Measurements from ENCODE around the gene C1QTNF3.

The C1QTNF3 gene

GRCh38 chr5:33992864-33993263 is 50.1 kb downstream of the C1QTNF3 start:
- DNase-seq, result no peak

- DNase-seq, result no peak
Observed at GRCh38 chr5:33985447-33985846, 57.6 kb downstream of the C1QTNF3 start.

GRCh38 chr5:33984671-33985124 is 58.3 kb downstream of the C1QTNF3 start, which contains the start of gene SLC45A2:
TSS of gene SLC45A2 (minus strand) at chr5:33984693. CDS start at chr5:33984583, 110 bp downstream.
- no peak for DNase-seq

DNA sequence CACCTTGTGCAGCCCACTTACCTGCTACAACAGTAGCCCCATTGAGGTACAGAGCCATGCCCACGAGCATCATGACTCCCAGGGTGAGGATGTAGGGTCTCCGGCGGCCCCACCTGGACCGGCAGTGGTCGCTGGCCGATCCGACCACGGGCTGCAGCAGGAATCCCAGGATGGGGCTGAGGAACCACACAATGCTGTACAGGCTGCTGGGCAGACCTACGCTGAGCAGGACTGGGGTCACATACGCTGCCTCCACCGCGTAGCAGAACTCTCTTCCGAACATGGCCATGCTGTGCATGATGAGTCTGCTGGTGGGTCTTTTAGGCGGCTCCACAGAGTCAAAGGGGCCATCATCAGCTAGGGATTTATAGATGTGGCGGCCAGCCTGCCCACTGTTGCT is 58.8 kb downstream of the C1QTNF3 start:
- DNase-seq, result no peak

GRCh38 chr5:33981408-33982162 is 61.4 kb downstream of the C1QTNF3 start:
- DNase-seq, result no peak

DNA sequence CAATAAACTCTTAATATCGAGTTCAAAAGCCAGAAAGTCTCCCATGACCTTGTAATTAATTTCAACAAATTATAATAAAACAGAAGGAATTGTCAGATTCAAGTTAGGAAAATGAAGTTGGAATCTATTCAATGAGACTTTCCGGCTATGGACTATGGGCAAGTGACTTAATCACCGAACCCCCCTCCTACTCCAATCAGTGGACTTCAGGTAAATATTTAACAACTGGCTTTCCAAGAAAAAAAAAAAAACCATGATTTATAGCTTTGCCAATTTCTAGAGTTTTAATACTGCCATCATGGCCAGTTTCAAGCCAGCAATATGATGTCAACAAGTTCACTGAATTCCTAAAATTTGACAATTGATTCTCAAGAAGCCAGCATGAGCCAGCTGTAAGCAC is 63.0 kb downstream of the C1QTNF3 start:
- no peak for DNase-seq

DNA sequence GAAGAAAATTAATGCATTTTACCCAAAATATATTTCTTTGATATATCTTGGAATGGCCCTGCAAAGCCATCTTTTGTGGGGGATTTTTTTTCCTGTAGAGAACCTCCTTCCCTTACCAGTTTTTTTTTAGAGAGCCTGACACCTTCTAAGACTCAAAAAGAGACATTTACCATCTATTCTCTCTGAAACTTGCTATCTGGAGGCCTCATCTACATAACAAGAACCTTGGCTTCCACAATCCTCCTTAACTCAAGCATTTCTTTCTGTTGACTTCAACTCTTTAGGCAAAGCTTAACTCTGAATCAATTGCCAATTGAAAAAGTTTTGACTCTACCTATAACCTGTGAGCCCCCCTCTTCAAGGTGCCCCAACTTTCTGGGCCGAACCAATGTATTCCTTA is 64.7 kb downstream of the C1QTNF3 start:
- DNase-seq, result no peak

DNA sequence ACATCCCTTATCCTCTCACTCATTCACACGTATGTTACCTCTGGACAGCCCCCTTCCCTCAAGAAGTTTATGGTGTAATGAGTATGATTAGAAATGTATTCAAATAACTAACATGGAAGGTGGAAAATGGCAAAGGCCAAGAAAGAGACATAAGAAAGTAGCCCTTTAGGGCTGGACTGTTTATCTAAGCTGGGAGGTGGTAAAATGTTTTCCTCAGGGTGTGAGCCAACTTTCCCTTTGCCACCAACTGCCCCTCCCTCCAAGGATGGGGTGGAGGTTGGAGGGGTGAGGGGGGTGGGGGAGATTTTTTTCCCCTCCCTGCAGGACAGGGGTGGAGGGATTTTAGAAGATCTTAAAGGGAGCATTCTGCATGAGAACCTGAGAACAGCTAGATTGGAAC is 66.7 kb downstream of the C1QTNF3 start:
- DNase-seq, result no peak

DNA sequence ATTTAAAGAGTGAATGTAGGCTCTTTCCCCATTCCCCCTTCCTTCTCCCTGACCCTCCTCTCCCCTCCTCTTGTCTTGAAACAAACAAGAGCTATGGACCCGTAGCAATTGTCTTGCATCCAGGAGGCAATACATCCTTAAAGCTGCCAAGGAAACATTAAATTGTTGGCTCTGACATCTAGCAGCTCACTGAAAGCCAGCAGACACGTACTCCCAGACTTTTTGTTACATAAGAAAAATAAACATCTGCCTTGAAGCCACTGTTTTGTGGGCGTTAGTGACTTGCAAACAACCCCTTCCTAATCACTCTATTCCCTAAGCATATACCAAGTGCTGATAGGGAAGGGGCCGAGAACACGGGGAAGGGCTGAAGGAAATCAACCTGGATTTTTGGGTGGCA is 67.2 kb downstream of the C1QTNF3 start:
- DNase-seq, result no peak

DNA sequence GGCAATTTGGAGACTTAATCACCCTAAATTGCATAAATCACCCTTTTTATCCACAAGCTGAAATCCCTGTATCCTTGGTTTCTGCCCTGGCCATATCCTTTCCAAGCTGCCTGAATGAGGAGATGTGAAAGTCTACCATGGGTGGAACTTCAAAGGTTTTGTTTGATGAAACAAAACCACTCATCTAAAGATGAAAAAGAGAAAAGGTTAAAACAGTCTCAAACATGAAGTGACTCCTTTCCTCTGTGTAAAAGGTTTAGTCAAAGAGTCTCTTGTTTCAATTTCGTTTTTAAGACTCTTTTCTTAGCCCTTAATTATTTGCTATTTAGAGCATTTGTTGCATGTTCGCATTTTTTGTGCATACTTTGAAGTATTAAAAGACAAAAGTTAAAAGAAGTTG is 69.7 kb downstream of the C1QTNF3 start:
- no peak for DNase-seq

DNA sequence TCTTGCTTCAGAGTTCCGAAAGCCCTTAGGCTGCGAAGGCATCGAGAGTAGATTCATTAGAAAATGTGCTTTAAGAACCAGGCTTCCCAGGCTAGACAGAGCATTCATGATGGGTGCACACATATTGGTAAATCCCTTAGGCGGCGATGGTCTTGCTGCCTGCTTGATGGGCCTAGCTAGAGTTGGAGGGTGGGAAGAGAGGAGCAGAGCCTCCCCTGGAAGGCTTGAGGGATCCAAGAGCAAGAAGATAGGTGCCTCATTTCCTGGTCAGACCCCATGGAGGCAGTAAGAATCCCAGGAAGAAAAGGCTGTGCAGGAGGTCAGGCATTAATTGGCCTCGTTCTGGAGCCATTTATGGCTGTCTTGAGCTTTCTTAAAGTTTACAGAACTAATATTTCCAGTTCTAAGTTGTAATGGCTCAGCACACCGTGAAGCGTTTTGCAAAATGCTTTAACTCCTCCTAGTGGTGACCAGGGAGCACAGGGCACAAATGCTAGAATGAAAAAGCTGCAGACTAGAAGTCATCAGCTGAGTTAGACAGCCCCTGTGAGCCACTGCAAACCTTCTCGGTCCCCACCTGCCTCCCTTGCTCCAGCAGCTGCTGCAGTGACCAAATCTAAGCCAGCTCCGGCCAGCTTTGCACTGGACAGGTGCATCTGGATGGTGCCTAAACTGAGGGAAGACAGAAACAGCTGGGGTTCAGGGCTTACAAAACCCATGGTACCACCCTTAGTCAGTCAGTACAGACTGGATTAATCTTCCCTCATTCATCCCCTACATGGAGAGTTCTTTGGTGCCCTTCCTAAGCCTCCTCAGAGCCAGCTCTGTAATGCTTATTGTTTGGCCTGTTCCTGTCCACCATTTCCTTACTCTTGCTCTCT is 73.2 kb downstream of the C1QTNF3 start:
- no peak for DNase-seq

GRCh38 chr5:33968211-33969005 is 74.6 kb downstream of the C1QTNF3 start:
- no peak for DNase-seq

All from NCI-H510A treated with DMSO at 0.1 percent for 48 hours (cell line).